Measurements from ENCODE around the gene SAMD3.
"Not testable (repeated sequence)": the region's sequence is repeated elsewhere in the genome, so short reads cannot be mapped to it uniquely, and the experiment has no call there.

Gene SAMD3

GRCh38 chr6:130202782-130203181 lies 20.0 kb downstream of the SAMD3 start:
- TF ChIP-seq POLR2AphosphoS5 (IDR thresholded peaks at IDR 0.05; ENCODE audit: borderline replicate concordance, low read depth, low read length) = no peak
- no peak for TF ChIP-seq FOXP2 (optimal IDR thresholded peaks at IDR 0.05; ENCODE audit: control extremely low read depth, extremely low read length, insufficient read depth)
- TF ChIP-seq EZH2 (IDR thresholded peaks at IDR 0.05) = no peak
- Histone ChIP-seq H3K4me3 (no peak overlapping the region), H3K27ac (no peak overlapping the region), H3K9ac (ENCODE audit: insufficient read length) (no peak overlapping the region), H3K9me3 (ENCODE audit: low read depth, low read length) (no peaks in the 10 kb centered on the region), H3K36me3 (ENCODE audit: insufficient read depth, low read length) (no peaks in the 10 kb centered on the region)
- DNase-seq (ENCODE audit: low read depth, low spot score) = no peak

GRCh38 chr6:130200020-130200419 lies 22.7 kb downstream of the SAMD3 start:
- no peak overlapping the region for H3K27ac ChIP-seq
- no peaks in the 10 kb centered on the region for H3K36me3 ChIP-seq (ENCODE audit: insufficient read depth, low read length)
- TF ChIP-seq FOXP2 (optimal IDR thresholded peaks at IDR 0.05; ENCODE audit: control extremely low read depth, extremely low read length, insufficient read depth) = no peak
- TF ChIP-seq POLR2AphosphoS5 (IDR thresholded peaks at IDR 0.05; ENCODE audit: borderline replicate concordance, low read depth, low read length) = no peak
- no peak for TF ChIP-seq EZH2 (IDR thresholded peaks at IDR 0.05)
- H3K9ac ChIP-seq (ENCODE audit: insufficient read length) = no peak overlapping the region
- no peaks in the 10 kb centered on the region for H3K9me3 ChIP-seq (ENCODE audit: low read depth, low read length)
- no peak overlapping the region for H3K4me3 ChIP-seq
- DNase-seq (ENCODE audit: low read depth, low spot score) = no peak

GRCh38 chr6:130198483-130199035 lies 24.2 kb downstream of the SAMD3 start:
- no peak for DNase-seq (ENCODE audit: low read depth, low spot score)
- no peak overlapping the region for H3K27ac ChIP-seq
- H3K4me3 ChIP-seq = no peak overlapping the region
- TF ChIP-seq FOXP2 (optimal IDR thresholded peaks at IDR 0.05; ENCODE audit: control extremely low read depth, extremely low read length, insufficient read depth) (no peak), EZH2 (IDR thresholded peaks at IDR 0.05) (no peak), POLR2AphosphoS5 (IDR thresholded peaks at IDR 0.05; ENCODE audit: borderline replicate concordance, low read depth, low read length) (no peak)
- H3K36me3 ChIP-seq (ENCODE audit: insufficient read depth, low read length) = no peaks in the 10 kb centered on the region
- H3K9me3 ChIP-seq (ENCODE audit: low read depth, low read length) = no peaks in the 10 kb centered on the region
- no peak overlapping the region for H3K9ac ChIP-seq (ENCODE audit: insufficient read length)

GRCh38 chr6:130197816-130198482 lies 24.8 kb downstream of the SAMD3 start:
- H3K36me3 ChIP-seq (ENCODE audit: insufficient read depth, low read length); H3K27ac ChIP-seq; H3K4me3 ChIP-seq; H3K9ac ChIP-seq (ENCODE audit: insufficient read length); H3K9me3 ChIP-seq (ENCODE audit: low read depth, low read length); DNase-seq (ENCODE audit: low read depth, low spot score): not testable (repeated sequence)

GRCh38 chr6:130194434-130194833 lies 28.3 kb downstream of the SAMD3 start:
- not testable (repeated sequence) for DNase-seq (ENCODE audit: low read depth, low spot score); H3K9me3 ChIP-seq (ENCODE audit: low read depth, low read length); H3K36me3 ChIP-seq (ENCODE audit: insufficient read depth, low read length); H3K4me3 ChIP-seq; H3K27ac ChIP-seq; H3K9ac ChIP-seq (ENCODE audit: insufficient read length)

- Histone ChIP-seq H3K27ac (peak overlapping the region; percentile 60; the same call in 1 of the 2 replicates), H3K9ac (ENCODE audit: insufficient read length) (no peak overlapping the region), H3K4me3 (no peak overlapping the region), H3K9me3 (ENCODE audit: low read depth, low read length) (no peaks in the 10 kb centered on the region), H3K36me3 (ENCODE audit: insufficient read depth, low read length) (no peaks in the 10 kb centered on the region)
- TF ChIP-seq EZH2 (IDR thresholded peaks at IDR 0.05) = no peak
- no peak for TF ChIP-seq FOXP2 (optimal IDR thresholded peaks at IDR 0.05; ENCODE audit: control extremely low read depth, extremely low read length, insufficient read depth)
- no peak for TF ChIP-seq POLR2AphosphoS5 (IDR thresholded peaks at IDR 0.05; ENCODE audit: borderline replicate concordance, low read depth, low read length)
- DNase-seq (ENCODE audit: low read depth, low spot score) = no peak
Observed at GRCh38 chr6:130190701-130191690, 31.8 kb downstream of the SAMD3 start.

- Histone ChIP-seq H3K9ac (ENCODE audit: insufficient read length) (no peak overlapping the region), H3K36me3 (ENCODE audit: insufficient read depth, low read length) (no peaks in the 10 kb centered on the region), H3K4me3 (no peak overlapping the region), H3K27ac (no peak overlapping the region), H3K9me3 (ENCODE audit: low read depth, low read length) (no peaks in the 10 kb centered on the region)
- no peak for DNase-seq (ENCODE audit: low read depth, low spot score)
- no peak for TF ChIP-seq EZH2 (IDR thresholded peaks at IDR 0.05)
- TF ChIP-seq FOXP2 (optimal IDR thresholded peaks at IDR 0.05; ENCODE audit: control extremely low read depth, extremely low read length, insufficient read depth) = no peak
- no peak for TF ChIP-seq POLR2AphosphoS5 (IDR thresholded peaks at IDR 0.05; ENCODE audit: borderline replicate concordance, low read depth, low read length)
Observed at GRCh38 chr6:130189531-130190397, 33.0 kb downstream of the SAMD3 start.

Data from SK-N-MC (cell line).